CD4-positive, alpha-beta T cell (primary cell): ENCODE measurements around the gene LRFN4. TPM values are rescaled to one million over a fixed set of nuclear protein-coding genes. Genes with fewer than 3 reads are reported as not detected.

Source experiments
- ATAC-seq: fragments of 200-7000 bp; cut with Tn5 transposase; one replicate; pipeline ENCODE4 v1.10.0; 2022; ENCODE audit warnings: mild to moderate bottlenecking; ENCODE audit not compliant: poor library complexity
- CTCF ChIA-PET: fragments of 350-600 bp; sonication (Branson Sonifier 250); formaldehyde crosslinking; loops from one replicate; lab custom pipeline; 2021; ENCODE audit warnings: antibody characterized with exemption, inconsistent platforms; lab: Charles Lee
- POLR2A ChIA-PET: fragments of 350-600 bp; sonication (Branson Sonifier 250); formaldehyde crosslinking; loops from one replicate; lab custom pipeline; 2021; ENCODE audit warnings: antibody characterized with exemption, inconsistent platforms; lab: Charles Lee
- DNase-seq, 14 experiments: peaks; one replicate each; pipeline ENCODE4 v3.0.0-alpha.2; 2013 to 2020; ENCODE audit warnings: mixed read lengths in 2 of 14
- H3K27ac ChIP-seq, 2 donors: one replicate each; pipeline versions ENCODE4 v1.5.1 to v1.7.0; 2013; ENCODE audit warnings: low read length in 2 of 2, low read depth in 1 of 2, mild to moderate bottlenecking in 1 of 2
- H3K27me3 ChIP-seq, 2 experiments: 1 replicate in 1 of 2; 2 replicates in 1 of 2; pipeline versions ENCODE4 v1.6.1 to v1.7.0; 2013; ENCODE audit warnings: low read length in 2 of 2, control low read depth in 1 of 2, mild to moderate bottlenecking in 1 of 2, moderate library complexity in 1 of 2; ENCODE audit not compliant: insufficient read depth in 2 of 2, control insufficient read depth in 1 of 2
- H3K36me3 ChIP-seq: one replicate; pipeline ENCODE4 v1.6.1; 2013; ENCODE audit warnings: low read length, control low read depth; ENCODE audit not compliant: insufficient read depth
- H3K4me1 ChIP-seq: one replicate; pipeline ENCODE4 v1.6.1; 2013; ENCODE audit warnings: low read length, control low read depth; ENCODE audit not compliant: insufficient read depth
- H3K4me3 ChIP-seq: one replicate; pipeline ENCODE4 v1.5.1; 2013; ENCODE audit warnings: mild to moderate bottlenecking, low read length, moderate library complexity
- H3K9me3 ChIP-seq, 2 experiments: 1 replicate in 1 of 2; 2 replicates in 1 of 2; pipeline versions ENCODE4 v1.6.1 to v1.7.0; 2013; ENCODE audit warnings: low read length in 2 of 2, mild to moderate bottlenecking in 2 of 2, control low read depth in 1 of 2, moderate library complexity in 1 of 2; ENCODE audit not compliant: control insufficient read depth in 1 of 2, insufficient read depth in 1 of 2
- H3K27ac Mint-ChIP-seq: one replicate; pipeline ENCODE4 v1.8.0; 2020; ENCODE audit warnings: mixed read lengths
- H3K27me3 Mint-ChIP-seq: one replicate; pipeline ENCODE4 v1.8.0; 2021; ENCODE audit warnings: mixed read lengths
- H3K36me3 Mint-ChIP-seq: one replicate; pipeline ENCODE4 v1.8.0; 2021; ENCODE audit warnings: low read depth, mixed read lengths
- H3K4me1 Mint-ChIP-seq: one replicate; pipeline ENCODE4 v1.8.0; 2021; ENCODE audit warnings: low read depth, mixed read lengths
- H3K4me3 Mint-ChIP-seq: one replicate; pipeline ENCODE4 v1.8.0; 2020; ENCODE audit warnings: mild to moderate bottlenecking, mixed read lengths
- H3K9me3 Mint-ChIP-seq: one replicate; pipeline ENCODE4 v1.8.0; 2020; ENCODE audit warnings: mixed read lengths
- intact Hi-C, 2 experiments: fragments of 100-400 bp; cut with DNase I in 1 of 2; cut with micrococcal nuclease in 1 of 2; formaldehyde crosslinking; loops; one replicate each; pipeline versions ENCODE4 v1.15.1 to v1.9.0; 2023 to 2025; cut with DNase I, micrococcal nuclease
- total RNA-seq, 174 experiments: library from RNA in 2 of 174; stranded (reverse) in 2 of 174; gene quantifications; one replicate each; pipeline ENCODE4 v1.2.3 and lab custom pipeline; 2021 to 2026
- TF ChIP-seq, protein P1 (sequence below): fragments of 200-600 bp; IDR thresholded peaks from one replicate; pipeline ENCODE4 v1.8.0; 2022; ENCODE audit warnings: antibody characterized with exemption, mild to moderate bottlenecking

LRFN4 gene
- total RNA-seq, 2 experiments from 2014 or later = 1.6 to 2.5 TPM

- H3K4me3 ChIP-seq = peak overlapping the region; percentile 67
- no peaks in the 10 kb centered on the region for H3K4me1 Mint-ChIP-seq
- H3K27ac Mint-ChIP-seq = peak overlapping the region; percentile 64
- no peaks in the 10 kb centered on the region for H3K36me3 ChIP-seq
- H3K27me3 Mint-ChIP-seq = no peaks in the 10 kb centered on the region
- POLR2A ChIA-PET = interaction anchor here (3.8 kb wide), 1 partner anchor 12 kb away, joined by 47 read pairs; the partner anchor contains the start of gene RCE1
- ATAC-seq (peak; percentile 64), DNase-seq (peak in 13 of 14 experiments; percentile 42 to 88 (median 69))
- peak overlapping the region; percentile 83 for H3K4me3 Mint-ChIP-seq
- CTCF ChIA-PET = interaction anchor here (1.2 kb wide), 1 partner anchor 21 kb away, joined by 6 read pairs; no protein-coding TSS in a partner anchor
- no peaks in the 10 kb centered on the region for H3K9me3 ChIP-seq
- no peaks in the 10 kb centered on the region for H3K9me3 Mint-ChIP-seq
- intact Hi-C loops = no loop called here
- no peaks in the 10 kb centered on the region for H3K27me3 ChIP-seq
- H3K36me3 Mint-ChIP-seq = no peaks in the 10 kb centered on the region
- H3K27ac ChIP-seq = peak overlapping the region; percentile 25 to 26
- TF ChIP-seq, protein P1, sequence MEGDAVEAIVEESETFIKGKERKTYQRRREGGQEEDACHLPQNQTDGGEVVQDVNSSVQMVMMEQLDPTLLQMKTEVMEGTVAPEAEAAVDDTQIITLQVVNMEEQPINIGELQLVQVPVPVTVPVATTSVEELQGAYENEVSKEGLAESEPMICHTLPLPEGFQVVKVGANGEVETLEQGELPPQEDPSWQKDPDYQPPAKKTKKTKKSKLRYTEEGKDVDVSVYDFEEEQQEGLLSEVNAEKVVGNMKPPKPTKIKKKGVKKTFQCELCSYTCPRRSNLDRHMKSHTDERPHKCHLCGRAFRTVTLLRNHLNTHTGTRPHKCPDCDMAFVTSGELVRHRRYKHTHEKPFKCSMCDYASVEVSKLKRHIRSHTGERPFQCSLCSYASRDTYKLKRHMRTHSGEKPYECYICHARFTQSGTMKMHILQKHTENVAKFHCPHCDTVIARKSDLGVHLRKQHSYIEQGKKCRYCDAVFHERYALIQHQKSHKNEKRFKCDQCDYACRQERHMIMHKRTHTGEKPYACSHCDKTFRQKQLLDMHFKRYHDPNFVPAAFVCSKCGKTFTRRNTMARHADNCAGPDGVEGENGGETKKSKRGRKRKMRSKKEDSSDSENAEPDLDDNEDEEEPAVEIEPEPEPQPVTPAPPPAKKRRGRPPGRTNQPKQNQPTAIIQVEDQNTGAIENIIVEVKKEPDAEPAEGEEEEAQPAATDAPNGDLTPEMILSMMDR = no peak
- H3K4me1 ChIP-seq = peaks cover 20% of the 10 kb centered on the region
Measured at GRCh38 chr11:66855574-66856495, 1.0 kb upstream of the LRFN4 start.

DNA sequence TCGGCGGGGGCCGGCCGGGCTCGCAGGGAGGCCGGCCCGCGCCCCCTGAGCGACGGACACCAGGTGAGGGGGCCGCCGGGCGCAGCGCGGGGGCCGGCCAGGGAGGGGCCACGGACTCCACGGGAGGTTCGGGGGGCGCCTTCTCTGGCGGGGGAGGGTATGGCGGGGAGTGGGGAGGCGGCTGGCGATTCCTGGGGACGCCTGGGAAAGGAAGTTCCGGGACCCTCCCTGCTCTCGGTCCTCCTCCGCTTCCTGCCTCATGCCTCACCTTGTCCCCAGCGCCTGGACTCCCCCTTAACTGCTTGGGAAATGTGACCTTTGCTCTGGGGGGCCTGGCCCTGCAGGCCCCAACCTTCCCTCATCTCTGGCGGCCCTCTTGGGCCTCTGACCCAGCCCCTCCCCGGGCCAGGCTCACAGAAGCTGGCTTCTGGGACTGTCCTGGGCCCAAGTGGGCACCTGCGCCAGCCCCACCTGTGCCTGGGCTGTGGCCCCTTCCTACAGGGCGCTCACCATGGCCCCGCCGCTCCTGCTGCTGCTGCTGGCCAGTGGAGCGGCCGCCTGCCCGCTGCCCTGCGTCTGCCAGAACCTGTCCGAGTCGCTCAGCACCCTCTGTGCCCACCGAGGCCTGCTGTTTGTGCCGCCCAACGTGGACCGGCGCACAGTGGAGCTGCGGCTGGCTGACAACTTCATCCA is 516 bp downstream of the LRFN4 start:
- H3K27ac Mint-ChIP-seq = no peak overlapping the region
- Histone ChIP-seq H3K4me3 (peak overlapping the region; percentile 14), H3K36me3 (no peaks in the 10 kb centered on the region), H3K9me3 (no peaks in the 10 kb centered on the region), H3K4me1 (peaks cover 13% of the 10 kb centered on the region), H3K27me3 (no peaks in the 10 kb centered on the region), H3K27ac (no peak overlapping the region)
- H3K4me3 Mint-ChIP-seq = peak overlapping the region; percentile 60
- H3K27me3 Mint-ChIP-seq = no peaks in the 10 kb centered on the region
- H3K36me3 Mint-ChIP-seq = no peaks in the 10 kb centered on the region
- no peaks in the 10 kb centered on the region for H3K9me3 Mint-ChIP-seq
- intact Hi-C loops = no loop called here
- CTCF ChIA-PET = no interaction called here
- POLR2A ChIA-PET = interaction anchor here (1.1 to 1.2 kb wide), 2 partner anchors 14 to 219 kb away, joined by 3 to 5 read pairs; partner anchors contain the start of genes RBM4 and RCE1
- ATAC-seq (no peak), DNase-seq (peak in 1 of 14 experiments; percentile 37)
- H3K4me1 Mint-ChIP-seq = no peaks in the 10 kb centered on the region
- TF ChIP-seq, protein P1 = no peak

- POLR2A ChIA-PET = interaction anchor here (1.1 to 1.2 kb wide), 2 partner anchors 15 to 219 kb away, joined by 3 to 5 read pairs; partner anchors contain the start of genes RBM4 and RCE1
- CTCF ChIA-PET = no interaction called here
- H3K27ac ChIP-seq = no peak overlapping the region
- no peak for ATAC-seq
- peaks cover 13% of the 10 kb centered on the region for H3K4me1 ChIP-seq
- Mint-ChIP-seq H3K4me3 (peak overlapping the region; percentile 42), H3K27ac (no peak overlapping the region), H3K9me3 (no peaks in the 10 kb centered on the region), H3K4me1 (no peaks in the 10 kb centered on the region), H3K36me3 (no peaks in the 10 kb centered on the region), H3K27me3 (no peaks in the 10 kb centered on the region)
- no peaks in the 10 kb centered on the region for H3K27me3 ChIP-seq
- no peak overlapping the region for H3K4me3 ChIP-seq
- TF ChIP-seq, protein P1 = no peak
- DNase-seq = no peak
- intact Hi-C loops = no loop called here
- no peaks in the 10 kb centered on the region for H3K36me3 ChIP-seq
- H3K9me3 ChIP-seq = no peaks in the 10 kb centered on the region
Measured at GRCh38 chr11:66857927-66858185, 992 bp downstream of the LRFN4 start.
